GM11168 (cell line): ENCODE measurements around the gene MADCAM1.

Experiments
- in situ Hi-C: fragments of 300-500 bp; cut with MboI; formaldehyde crosslinking; loops from one replicate; pipeline ENCODE4 v1.12.0; 2022; ENCODE audit warnings: low sequenced_read_pairs; ENCODE audit not compliant: unreplicated experiment

The MADCAM1 gene

DNA sequence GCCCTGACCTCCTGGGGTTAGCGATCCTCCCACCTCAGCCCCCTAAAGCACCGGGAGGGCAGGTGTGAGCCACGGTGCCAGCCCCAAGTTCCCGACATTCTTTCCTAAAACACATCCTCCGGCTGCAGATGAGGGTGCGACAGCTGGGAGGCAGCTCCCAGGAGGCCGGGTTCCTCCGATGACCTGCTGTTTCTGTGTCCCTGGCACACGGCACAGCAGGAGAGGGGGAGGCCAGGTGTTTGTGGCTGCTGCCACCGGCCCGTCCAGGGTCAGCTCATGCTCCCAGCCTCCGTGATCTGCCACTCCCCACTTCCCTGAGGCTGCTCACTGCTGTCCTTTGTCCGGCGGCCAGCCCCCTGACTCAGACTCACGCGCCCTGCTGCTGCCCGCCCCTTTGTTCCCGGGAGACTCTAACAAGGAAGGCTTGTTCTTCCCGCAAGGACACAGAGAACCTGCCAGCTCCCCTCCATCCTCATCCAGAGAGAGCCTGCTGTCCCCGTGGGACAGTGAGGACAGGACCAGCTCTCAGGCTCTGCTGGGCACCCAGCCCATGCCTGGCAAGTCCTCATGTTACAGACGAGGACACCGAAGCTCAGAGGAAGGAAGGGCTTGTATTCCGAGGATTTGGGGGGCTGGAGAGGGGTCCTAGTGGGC lies 10.6 kb upstream of the MADCAM1 start:
- in situ Hi-C loops, result no loop called here

DNA sequence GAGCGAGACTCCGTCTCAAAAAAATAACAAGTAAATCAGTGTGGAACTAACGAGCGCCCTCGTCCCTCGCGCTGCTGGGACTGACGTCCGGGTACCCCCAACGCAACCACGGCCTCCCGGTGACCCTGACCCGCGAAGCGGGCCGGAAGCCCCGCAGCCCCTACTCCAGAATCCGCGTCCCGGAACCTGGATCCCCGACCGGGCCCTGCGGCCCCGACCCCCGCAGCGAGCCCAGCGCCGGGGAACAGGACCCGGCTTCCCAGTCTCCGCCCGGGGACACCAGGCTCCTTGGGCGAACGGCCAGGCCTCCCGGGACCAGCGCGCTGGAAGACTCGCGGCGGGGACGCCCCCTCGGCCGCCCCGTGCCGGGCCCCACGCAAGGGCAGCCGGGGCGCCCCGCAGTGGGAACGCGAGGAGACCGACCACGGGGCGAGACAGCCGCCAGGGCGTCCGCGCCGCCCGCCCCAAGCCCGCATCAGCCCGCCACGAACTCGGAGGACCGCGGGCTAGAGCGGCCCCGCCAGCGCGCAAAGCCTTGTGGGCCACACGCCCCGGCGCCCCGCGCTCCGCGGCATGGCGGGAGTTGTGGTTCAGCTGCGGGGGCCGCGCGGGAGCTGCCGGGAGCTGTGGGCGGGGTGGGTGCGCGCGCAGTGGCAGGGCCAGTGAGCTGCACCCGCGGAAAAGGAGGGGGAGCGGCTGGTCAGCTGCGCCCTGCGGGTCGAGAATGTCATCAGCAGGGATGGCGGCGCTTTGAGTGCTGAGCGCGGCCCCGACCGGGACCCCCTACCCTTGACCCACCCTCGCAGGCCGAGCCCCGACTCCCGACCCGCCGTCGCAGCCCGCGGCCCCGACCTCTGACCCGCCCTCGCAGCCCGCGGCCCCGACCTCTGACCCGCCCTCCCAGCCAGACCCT lies 7.5 kb upstream of the MADCAM1 start:
- in situ Hi-C loops, result no loop called here

- in situ Hi-C loops, result no loop called here
Observed at GRCh38 chr19:489418-490196, 6.7 kb upstream of the MADCAM1 start.

GRCh38 chr19:491146-491741 lies 5.0 kb upstream of the MADCAM1 start:
- in situ Hi-C loops, result no loop called here

GRCh38 chr19:492091-492531 lies 4.2 kb upstream of the MADCAM1 start:
- in situ Hi-C loops, result no loop called here

- in situ Hi-C loops, result no loop called here
Observed at GRCh38 chr19:493391-494170, 2.7 kb upstream of the MADCAM1 start.

DNA sequence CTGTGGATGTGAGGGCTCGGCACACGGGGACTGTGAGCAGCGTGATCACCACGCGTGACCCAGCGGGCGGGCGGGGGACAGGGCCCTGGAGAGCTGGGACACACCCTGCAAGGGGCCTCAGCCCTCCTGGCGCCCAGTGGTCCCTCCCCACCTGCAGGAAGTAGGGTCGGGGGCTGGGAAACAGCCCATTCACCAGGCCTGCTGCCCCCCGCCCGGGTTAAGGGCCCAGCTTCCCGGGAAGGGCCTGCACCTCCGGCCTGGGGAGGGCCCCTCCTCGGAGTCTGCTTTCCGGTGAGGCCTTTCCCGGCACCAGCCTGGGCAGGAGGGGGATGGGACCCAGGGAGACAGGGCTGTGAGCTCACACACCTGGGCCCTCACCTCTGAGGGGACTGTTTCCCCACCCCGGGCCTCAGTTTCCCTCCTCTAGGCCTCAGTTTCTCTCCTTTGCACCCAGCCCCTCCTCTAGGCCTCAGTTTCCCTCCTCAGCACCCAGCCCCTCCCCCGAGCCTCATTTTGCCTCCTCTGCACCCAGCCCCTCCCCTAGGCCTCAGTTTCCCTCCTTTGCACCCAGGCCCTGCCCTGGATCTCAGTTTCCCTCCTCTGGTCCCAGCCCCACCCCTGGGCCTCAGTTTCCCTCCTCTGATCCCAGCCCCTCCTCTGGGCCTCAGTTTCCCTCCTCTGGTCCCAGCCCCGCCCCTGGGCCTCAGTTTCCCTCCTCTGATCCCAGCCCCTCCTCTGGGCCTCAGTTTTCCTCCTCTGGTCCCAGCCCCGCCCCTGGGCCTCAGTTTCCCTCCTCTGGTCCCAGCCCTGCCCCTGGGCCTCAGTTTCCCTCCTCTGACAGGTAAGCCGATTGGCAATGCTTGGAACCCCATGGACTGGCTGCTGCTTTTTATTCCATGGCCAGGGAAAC lies 1.9 kb upstream of the MADCAM1 start:
- in situ Hi-C loops, result no loop called here

- in situ Hi-C loops, result no loop called here
Observed at GRCh38 chr19:495081-495401, 1.2 kb upstream of the MADCAM1 start.

GRCh38 chr19:495402-496111 lies 729 bp upstream of the MADCAM1 start:
- in situ Hi-C loops, result no loop called here

DNA sequence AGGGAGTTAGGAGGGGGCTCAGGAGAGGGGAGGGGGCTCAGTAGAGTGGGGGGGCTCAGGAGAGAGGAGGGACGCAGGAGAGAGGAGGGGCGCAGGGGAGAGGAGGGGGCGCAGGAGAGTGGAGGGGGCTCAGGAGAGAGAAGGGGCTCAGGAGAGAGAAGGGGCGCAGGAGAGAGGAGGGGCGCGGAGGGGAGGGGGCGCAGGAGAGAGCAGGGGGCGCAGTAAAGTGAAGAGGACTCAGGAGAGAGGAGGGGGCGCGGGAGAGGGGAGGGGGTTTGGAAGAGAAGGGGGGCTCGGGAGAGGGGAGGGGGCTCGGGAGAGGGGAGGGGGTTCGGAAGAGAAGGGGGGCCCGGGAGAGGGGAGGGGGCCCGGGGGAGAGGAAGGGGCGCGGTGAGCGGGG lies 700 bp downstream of the MADCAM1 start:
- in situ Hi-C loops, result no loop called here

DNA sequence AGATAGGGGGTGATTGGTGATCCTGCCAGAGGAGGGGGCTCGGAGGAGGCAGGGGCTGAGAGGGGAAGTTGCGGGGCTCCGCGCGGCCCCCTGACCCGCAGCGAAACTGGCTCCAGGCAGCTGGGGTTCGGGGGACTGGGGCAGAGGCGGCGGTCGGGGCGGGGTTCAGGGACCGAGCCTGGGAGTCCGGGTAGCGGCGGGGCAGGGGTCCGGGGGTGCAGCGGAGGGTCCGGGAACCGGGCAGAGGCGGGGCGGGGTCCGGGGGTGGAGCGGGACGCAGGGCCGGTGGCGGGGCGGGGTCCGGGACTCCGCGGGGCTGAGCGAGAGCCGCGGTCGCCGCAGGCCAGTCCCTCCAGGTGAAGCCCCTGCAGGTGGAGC lies 1.2 kb downstream of the MADCAM1 start:
- in situ Hi-C loops, result no loop called here

- in situ Hi-C loops, result no loop called here
Observed at GRCh38 chr19:497869-498510, 1.7 kb downstream of the MADCAM1 start.

- in situ Hi-C loops, result no loop called here
Observed at GRCh38 chr19:498511-498891, 2.2 kb downstream of the MADCAM1 start.

DNA sequence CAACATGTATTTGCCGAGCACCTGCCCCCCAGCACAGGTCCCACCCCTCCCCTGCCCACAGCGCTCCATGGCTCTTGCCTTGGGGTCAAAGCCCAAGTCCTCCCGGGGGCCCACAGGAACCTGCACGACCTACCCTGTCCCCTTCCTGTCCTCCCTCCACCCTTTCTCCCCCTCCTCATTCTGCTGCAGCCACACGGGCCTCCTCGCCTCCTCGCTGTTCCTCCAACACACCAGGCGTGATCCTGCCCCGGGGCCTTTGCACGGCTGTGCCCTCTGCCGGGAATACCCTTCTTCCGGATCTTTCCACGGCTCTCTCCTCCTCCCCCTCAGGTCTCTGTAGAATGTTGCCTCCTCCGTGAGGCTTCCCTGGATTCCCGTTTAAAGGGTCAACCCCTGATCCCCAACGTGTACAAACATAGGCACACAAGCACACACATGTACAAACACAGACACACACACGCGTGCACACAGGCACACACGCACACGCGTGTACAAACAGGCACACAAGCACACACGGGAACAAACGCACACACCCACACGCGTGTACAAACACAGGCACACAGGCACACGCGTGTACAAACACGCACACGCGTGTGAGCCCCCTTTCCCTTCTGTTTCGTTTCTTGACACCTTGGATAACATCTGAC lies 2.8 kb downstream of the MADCAM1 start:
- in situ Hi-C loops, result no loop called here

- in situ Hi-C loops, result no loop called here
Observed at GRCh38 chr19:501646-502045, 5.4 kb downstream of the MADCAM1 start.

GRCh38 chr19:504616-505015 lies 8.3 kb downstream of the MADCAM1 start:
- in situ Hi-C loops, result no loop called here
